Measurements from ENCODE around the gene LIMA1.
"Not testable (repeated sequence)": the region's sequence is repeated elsewhere in the genome, so short reads cannot be mapped to it uniquely, and the experiment has no call there.

The LIMA1 gene

DNA sequence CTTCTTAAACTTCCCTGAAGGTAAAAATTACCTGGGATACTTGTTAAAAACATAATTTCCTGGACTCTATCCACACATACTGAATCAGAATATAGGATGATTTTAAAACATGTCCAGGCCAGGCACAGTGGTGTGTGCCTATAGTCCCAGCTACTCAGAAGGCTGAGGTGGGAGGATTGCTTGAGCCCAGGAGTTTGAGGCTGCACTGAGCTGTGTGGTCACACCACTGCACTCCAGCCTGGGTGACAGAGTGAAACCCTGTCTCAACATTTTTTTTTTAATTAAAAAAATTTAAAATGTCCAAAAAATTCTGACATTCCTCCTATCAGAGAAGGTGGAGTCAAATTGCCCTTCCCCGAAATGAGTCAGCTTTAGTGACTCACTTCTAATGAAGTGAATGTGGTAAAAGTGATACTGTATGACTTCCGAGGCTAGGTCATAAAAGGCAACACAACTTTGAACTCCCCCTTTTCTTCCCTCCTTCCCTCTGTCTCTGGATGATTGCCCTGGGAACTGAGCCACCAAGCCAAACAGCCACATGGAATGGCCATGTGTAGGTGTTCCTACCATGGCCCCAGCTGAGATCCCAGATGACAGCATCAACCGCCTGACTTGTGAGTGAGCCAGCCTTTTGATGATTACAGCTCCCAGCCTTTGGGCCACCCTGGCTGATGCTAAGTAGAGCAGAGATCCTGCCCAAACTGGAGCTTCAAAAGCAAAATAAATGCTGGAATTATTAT, 36.3 kb downstream of the LIMA1 start:
- peak in 3 of 14 donors; percentile 5 to 94 (median 36) for DNase-seq

DNA sequence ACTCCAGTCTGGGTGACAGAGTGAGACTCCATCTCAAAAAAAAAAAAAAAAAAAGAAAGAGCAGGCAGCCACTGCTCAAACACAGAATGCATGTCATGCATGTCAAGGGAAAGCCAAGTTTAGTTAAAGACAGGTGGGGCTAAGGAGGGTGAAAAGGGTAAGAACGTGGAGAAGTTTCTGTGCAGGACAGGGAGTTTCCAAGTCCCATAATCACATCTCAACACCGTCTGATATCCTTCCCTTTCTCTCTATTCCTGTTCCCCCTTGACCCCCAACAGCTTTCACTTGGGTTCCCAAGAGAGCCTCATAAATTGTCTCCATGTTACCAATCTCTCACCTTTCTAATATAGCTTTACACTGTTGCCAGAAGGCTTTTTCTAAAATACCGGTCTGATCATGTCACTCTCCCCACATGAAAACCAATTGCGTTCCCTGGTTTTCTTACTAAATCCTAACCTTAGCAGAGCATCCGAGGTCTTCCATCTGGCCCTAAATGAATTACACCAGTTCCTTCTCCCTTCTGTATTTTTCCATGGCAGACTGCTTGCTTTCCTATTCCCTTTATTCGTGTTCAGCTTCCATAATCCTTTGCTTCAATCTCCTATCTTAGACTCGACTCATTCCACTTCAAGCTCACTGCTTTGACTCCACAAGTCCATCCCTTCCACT, 37.0 kb downstream of the LIMA1 start:
- DNase-seq, result peak in 1 of 14 donors; percentile 71

DNA sequence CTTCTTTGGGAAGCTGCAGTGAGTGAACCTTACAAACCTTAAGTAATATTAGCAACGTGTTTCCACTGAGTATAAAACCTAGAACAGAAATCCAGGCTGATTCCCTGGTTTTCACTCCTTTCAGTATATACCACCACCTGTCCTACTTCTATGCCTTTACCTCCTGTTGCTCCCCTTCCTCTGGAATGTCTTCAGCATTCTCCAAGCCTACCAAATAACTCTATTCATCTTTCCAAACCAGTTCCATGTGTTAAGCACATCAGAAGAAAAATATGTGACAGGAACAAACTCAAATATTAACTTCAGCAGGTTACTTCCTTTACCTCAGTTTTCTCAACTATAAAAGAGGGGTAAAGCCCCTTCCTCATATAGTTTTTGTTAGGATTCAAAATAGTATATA, 39.8 kb downstream of the LIMA1 start:
- DNase-seq, result no peak

DNA sequence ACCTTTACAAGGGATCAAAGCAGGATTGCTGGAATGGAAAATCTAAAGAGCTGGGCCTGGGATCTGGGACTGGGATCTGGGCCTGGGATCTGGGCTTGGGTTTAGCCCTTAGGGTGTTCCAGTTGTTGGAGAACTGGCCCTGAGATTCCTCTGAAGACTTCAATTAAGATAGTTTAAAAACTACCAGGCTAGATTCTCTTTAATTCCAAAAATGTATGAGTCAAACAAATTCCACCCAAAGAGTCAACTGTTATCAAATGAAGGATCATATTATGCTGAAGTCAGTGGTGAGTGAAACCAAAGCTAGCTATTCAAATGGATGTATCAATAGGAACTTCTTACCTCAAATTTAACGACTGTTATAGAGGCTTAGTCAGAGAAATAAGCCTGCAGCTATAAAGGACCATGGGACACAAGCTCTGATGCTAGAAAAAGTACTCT, 40.5 kb downstream of the LIMA1 start:
- peak in 1 of 14 donors; percentile 32 for DNase-seq

DNA sequence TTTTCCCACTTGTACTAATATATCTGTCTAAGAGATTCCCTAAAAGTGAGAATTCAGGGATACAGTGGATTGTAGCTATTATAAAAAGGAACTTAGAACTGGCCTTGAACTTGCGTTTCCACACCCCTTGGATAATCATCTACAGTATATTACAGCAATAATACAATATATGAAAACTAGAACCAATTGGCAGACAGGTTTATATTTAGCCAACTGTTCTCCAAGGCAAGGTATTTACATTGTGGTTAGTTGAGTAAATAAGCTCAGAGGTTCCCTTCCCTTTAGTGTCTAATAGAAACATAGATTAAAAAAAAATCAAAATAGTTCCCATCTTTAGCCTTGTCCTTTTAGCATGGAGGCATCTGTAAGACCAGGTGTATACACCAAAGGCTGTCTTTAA, 42.1 kb downstream of the LIMA1 start:
- DNase-seq, result no peak

DNA sequence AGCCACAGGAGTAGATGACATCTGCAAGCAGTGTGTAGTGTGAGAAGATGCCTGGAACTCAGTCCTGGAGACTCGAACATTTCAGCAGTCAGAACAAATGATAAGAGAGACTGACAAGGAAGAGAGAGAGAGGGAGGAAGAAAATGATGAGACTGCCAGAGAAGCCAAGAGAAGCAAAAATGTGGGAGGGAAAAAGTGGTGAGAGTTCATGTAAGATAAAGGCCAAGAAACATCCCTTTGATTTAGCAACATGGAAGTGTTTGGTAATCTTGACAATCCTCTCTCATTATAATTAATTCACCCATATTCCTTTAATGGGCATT, 42.6 kb downstream of the LIMA1 start:
- DNase-seq, result no peak

DNA sequence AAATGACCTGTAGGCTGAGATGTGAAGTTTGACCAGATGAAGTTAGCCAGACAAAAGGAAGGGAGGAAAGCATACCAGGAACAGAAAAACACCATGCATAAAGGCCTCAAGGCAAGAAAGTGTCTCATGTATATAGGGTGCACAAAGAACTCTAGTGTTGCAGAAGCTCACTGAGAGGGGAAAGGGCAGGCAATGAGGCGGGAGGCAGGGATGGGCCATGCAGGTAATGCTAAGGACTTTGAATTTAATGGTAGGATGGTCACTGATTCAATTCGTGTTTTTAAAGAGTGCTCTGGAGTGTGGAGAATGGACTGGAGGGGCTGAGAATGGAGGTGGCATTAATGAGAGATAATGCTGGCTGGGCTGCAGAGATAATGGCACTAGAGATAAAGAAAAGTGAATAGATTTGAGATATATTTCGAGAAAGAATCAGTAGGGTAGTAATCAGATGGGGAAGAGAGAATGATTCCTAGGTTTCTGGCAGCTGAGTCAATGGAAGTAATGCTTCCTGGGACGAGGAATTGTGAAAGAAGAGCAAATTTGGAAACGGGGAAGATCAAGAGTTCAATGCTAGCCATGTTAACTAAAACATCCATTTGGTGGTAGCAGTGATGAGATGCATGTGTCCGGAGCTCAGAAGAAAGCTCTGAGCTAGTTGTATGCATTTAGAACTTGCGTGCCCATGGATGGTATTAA, 43.1 kb downstream of the LIMA1 start:
- no peak for DNase-seq

DNA sequence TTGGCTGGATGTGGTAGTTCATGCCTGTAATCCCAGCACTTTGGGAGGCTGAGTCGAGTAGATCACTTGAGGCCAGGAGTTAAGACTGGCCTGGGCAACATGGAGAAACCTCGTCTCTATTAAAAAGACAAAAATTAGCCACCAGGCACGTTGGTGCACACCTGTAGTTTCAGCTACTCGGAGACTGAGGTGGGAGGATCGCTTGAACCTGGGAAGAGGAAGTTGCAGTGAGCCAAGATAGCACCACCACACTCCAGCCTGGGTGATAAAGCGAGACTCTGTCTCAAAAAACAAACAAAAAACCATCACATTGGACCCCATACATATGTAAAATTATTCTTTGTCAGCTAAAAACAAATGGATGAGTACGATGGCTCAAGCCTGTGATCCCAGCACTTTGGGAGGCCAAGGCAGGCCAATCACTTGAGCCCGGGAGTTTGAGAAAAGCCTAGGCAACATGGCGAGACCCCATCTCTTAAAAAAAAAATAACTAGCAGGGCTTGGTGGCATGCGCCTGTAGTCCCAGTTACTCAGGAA, 43.9 kb downstream of the LIMA1 start:
- DNase-seq, result no peak

DNA sequence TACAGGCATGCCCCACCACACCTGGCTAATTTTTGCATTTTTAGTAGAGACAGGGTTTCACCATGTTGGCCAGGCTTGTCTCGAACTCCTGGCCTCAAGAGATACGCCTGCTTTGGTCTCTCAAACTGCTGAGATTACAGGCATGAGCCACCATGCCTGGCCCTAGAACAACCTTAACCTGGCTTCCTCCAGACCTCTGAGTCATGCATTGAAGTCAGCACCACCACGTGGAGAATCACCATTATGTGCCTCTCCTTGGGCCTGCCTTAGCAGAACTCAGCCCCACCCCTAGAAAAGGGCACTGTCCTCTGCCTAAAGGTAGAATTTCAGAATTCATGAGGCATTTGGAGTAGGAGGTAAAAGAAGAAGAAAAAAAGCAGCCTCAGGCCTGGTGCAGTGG, 49.0 kb downstream of the LIMA1 start:
- DNase-seq, result no peak

DNA sequence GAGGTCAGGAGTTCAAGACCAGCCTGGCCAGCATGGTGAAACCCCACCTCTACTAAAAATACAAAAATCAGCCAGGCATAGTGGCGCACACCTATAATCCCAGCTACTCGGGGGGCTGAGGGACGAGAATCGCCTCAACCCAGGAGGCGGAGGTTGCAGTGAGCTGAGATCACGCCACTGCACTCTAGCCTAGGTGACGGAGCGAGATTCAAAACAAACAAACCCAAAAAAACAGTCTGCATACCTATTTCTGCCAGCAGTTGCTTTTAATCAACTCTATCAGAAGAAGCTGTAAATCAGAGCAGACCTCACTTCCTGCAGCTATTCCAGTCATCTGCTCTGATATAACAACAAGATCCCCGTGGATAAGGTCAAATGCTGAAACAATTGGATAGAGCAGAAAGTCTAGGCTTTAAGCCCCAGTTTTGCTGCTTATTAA, 50.5 kb downstream of the LIMA1 start:
- no peak for DNase-seq

DNA sequence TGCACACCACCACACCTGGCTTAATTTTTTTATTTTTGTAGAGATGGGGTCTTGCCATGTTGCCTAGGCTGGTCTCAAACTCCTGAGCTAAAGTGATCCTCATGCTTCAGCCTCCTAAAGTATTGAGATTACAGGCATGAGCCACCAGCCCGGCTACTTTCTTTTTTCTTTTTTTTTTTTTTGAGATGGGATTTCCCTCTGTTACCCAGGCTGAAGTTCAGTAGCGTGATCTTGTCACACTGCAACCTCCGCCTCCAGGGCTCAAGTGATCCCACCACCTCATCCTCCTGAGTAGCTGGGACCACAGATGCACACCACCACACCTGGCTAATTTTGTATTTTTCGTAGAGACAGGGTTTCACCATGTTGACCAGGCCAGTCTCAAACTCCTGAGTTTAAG, 51.1 kb downstream of the LIMA1 start:
- DNase-seq, result no peak

DNA sequence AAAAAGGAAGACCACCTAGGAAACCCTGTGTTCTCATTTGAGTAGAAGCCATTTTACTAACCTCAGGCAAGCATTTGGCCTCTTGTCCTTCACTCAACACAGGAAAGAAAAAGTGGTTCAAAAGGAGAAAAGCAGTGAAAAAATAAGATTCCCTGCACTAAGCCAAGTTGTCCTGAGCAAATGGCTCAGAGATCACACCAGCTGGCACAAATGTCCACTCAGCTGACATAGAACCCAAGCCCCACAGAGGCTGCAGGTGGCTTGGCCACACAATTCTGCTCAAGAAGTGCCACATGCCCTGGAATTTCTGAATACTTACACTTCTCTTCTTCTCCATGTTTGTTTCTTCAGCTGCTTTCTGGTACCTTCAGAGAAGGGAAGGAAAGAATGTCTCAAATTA, 52.0 kb downstream of the LIMA1 start:
- peak in 1 of 14 donors; percentile 43 for DNase-seq

DNA sequence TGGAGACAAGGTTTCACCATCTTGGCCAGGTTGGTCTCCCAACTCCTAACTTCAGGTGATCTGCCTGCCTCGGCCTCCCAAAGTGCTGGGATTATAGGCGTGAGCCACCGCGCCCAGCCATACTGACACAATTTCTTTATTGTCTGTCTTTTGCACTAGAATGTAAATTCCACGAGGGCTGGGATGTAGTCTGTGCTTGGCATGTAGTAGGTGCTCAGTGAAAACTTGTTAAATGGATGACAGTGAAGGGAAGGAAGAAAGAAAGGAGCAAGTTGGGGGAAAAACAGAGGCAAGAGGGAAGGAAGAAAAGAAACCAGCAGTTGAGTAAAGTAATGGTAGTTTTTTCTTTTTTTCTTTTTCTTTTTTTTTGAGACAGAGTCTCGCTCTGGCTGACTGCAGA, 53.1 kb downstream of the LIMA1 start:
- DNase-seq, result no peak

DNA sequence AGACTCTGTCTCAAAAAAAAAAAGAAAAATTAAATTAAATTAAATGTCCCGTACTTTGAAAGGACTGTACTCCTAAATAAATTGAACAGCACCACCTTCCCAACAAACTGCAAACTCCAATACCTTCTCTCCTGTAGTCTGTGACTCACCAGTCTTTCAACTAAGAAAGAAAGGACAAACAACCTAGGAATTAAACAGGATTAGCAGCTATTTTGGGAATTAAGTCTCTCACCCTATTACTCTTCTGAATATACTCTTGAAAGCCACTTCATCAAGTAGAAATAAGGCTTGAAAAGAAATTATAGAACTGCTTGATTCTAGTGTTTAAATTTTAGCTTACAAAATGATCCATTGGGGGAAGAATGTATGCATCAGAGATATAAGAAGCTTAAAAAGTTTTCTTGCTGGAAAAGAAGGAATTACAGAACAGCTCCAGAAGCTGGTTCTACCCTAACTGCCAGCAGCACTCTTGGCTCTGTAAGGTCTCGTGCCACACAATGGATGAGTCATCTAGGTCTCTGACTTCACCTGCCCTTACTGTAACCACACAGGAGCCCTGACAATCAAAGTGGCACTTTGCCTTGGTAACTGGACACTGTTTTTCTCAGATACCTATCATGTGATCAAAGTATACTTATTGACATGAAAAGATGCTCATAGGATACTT, 59.2 kb downstream of the LIMA1 start:
- DNase-seq, result no peak

DNA sequence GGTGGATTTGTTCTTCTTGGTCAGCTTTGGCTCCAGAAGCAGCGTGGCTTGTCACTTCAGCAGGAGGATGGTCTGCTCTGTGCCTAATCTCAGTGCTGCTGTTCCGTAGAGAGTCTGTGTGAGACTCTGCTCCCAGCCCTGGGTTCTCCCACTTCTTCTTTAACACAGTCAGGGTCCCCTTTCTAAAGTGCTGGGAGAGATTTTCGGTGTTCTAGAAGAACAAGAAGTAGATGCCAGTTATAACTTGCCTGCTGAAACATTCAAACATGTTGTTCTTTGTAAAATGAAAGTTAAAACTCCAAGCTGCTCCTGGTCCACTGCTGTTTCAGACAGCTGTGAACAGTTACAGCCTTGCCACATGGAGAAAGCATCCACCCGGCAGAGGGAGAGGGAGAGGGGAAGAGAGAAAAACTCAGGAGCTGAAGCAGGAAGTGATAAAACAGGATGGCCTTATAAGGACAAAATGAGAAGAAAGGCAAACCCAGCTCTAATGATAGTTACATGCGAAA, 61.0 kb downstream of the LIMA1 start:
- DNase-seq, result peak in 10 of 14 donors; percentile 5 to 54 (median 28)

DNA sequence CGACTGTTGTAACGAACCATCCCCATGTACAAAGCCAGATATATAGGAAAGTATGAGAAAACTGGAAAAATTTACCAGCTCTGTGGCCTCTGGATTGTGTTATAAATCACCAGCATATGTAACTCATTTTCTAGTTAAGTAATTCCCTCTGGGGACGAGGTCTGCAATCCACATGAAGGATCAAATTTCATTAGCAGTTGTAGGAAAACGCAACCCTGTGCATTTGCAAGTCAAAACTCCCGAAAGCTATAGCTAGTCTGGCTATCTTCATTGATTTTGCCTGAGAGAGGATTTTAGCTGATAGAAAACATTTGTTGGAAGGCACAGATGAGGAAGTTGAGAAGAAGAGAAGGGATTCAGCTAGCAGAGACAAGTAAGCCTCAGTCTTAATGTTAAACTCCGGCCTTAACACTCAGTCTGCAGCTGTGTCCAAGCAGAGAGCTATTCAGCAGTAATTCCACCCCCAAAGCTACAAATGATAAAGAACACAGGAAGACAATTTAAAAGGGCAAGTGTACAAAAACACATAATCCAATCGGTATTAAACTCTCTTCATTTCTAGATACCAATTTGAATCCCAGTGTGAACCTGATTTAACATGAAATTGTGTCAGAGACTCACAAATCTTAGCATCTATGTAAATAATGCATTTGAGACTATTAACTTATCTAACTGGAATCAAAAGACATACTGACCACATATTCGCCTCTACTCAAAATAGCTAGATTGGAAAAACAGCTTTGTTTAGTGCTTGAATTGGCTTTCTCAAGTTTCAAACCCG, 61.9 kb downstream of the LIMA1 start:
- peak in 3 of 14 donors; percentile 3 to 54 (median 8) for DNase-seq

DNA sequence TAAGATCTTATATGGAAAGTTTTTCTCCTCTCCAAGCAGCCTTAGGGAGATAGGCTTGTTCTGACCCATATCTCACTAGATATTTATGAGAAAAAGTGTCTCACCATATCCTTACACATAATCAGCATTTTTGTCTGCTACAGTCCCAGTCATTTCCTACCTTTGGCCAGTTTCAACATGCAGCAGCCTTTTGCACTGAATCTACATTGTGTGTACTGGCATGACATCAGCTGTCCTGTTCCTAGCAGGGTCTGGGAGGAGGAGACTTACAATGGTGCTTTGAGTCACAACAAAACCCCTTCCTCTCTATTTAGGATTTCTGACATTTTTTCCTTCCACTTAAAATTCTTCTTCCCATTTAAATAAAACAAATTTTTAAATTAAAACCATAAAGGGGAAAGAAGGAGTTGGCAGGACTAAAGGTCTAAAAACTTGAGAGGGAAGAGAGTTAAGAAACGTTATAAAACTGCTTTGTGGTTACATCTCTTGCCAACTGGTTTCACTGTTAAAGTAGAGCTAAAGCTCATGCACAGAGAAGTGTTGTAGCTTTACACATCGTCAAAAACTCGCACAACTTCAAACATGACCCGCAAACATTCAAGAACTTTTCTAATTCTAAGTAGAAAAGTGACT, 62.8 kb downstream of the LIMA1 start:
- DNase-seq, result peak in 2 of 14 donors; percentile 3 to 6

DNA sequence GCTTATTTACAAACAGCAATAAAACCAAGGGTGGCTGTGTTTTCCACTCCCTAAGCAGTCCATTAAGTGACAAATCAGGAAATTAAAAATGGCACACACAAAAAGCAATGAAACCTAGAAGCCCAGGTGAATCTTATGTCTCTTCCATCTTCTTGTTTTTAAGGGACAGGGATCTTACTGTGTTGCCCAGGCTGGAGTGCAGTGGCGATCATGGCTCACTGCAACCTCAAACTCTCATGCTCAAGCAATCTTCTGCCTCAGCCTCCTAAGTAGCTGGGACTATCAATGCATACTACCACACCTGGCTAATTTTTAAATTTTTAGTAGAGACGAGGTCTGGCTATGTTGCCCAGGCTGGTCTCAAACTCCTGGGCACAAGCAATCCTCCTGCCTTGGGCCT, 63.8 kb downstream of the LIMA1 start:
- no peak for DNase-seq

DNA sequence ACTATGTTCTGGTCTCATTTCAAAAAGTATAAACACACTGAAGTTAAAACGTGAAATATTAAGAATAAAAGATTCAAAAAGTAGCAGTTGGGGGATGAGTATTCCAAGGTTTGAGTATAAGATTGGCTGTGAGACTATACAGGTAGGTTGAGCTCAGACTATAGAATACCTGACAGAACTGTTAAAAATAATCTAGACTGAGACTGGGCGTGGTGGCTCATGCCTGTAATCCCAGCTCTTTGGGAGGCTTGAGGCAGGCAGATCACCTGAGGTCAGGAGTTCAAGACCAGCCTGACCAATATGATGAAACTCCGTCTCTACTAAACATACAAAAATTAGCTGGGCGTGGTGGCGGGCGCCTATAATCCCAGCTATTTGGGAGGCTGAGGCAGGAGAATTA, 64.3 kb downstream of the LIMA1 start:
- DNase-seq, result not testable (repeated sequence)

DNA sequence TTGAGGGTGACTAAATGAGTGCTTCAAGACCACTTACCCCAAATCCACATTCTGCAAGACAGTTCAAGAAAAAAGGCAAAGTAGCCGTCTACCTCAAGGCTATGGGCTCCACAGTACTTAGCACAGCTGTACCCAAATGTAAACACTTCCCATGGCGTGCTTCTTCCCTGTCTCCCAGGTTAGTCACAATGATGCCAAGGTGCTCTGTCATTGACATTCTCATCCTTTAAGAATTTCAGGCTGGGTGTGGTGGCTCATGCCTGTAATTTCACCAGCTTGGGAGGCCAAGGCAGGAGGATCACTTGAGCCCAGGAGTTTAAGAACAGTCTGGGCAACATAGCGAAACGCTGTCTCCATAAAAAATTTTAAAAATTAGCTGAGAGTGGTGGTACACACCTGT, 64.9 kb downstream of the LIMA1 start:
- no peak for DNase-seq

DNA sequence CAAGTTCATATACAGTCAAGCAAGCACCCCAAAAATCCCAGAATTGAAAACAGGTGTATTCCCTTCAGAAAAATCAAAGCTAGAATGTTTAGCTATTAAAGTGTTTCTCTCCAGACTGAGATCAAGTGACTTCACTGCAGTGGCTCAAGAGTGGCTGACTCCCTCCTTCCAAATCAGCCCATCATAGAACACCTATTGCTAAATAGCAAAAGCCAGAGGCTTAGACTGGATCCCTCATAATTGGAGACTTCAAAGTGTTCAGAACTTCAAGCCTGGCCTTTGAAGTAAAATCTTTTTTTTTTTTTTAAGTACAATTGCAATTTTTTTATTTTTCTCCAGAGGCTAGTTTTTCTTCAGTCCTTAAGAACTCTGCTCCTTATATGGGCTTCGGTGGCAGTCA, 66.1 kb downstream of the LIMA1 start:
- DNase-seq, result no peak
